KMS-11 (cell line): ENCODE data around the gene ZBTB5.

Experiments used
- H2AFZ ChIP-seq: fragments of 200-600 bp; sonication (generic); 2 replicates; pipeline ENCODE4 v1.6.1; 2016; ENCODE audit warnings: antibody characterized with exemption, mixed run types, low read depth
- H3K27ac ChIP-seq: fragments of 200-600 bp; sonication (generic); 2 replicates; pipeline ENCODE4 v1.6.1; 2016; ENCODE audit warnings: mild to moderate bottlenecking, mixed run types
- H3K27me3 ChIP-seq: fragments of 200-600 bp; sonication (generic); 2 replicates; pipeline ENCODE4 v1.6.1; 2017; ENCODE audit warnings: mild to moderate bottlenecking, low read depth, mixed run types, moderate library complexity; ENCODE audit not compliant: insufficient read depth
- H3K36me3 ChIP-seq: fragments of 200-600 bp; sonication (generic); 2 replicates; pipeline ENCODE4 v1.6.1; 2017; ENCODE audit warnings: mild to moderate bottlenecking, mixed run types; ENCODE audit not compliant: insufficient read depth
- H3K4me1 ChIP-seq: fragments of 200-600 bp; sonication (generic); 2 replicates; pipeline ENCODE4 v1.6.1; 2016; ENCODE audit warnings: mild to moderate bottlenecking, low read depth, mixed run types; ENCODE audit not compliant: poor library complexity, severe bottlenecking
- H3K4me2 ChIP-seq: fragments of 200-600 bp; sonication (generic); 2 replicates; pipeline ENCODE4 v1.7.0; 2016; ENCODE audit warnings: mild to moderate bottlenecking, mixed run types
- H3K4me3 ChIP-seq: fragments of 200-600 bp; sonication (generic); IDR thresholded peaks from 2 replicates; pipeline ENCODE4 v1.6.1; 2017; ENCODE audit warnings: low read depth, low read length, mixed read lengths; ENCODE audit not compliant: insufficient read depth
- H3K79me2 ChIP-seq: fragments of 200-600 bp; sonication (generic); 2 replicates; pipeline ENCODE4 v1.6.1; 2016; ENCODE audit warnings: low read depth, mixed run types; ENCODE audit not compliant: insufficient read depth
- H3K9ac ChIP-seq: fragments of 200-600 bp; sonication (generic); 2 replicates; pipeline ENCODE4 v1.6.1; 2016; ENCODE audit warnings: mild to moderate bottlenecking, mixed run types
- H4K20me1 ChIP-seq: fragments of 200-600 bp; sonication (generic); 2 replicates; pipeline ENCODE4 v1.6.1; 2016; ENCODE audit warnings: mild to moderate bottlenecking, mixed run types; ENCODE audit not compliant: insufficient read depth
- CTCF ChIP-seq: fragments of 200-600 bp; sonication (generic); conservative IDR thresholded peaks from 2 replicates; pipeline ENCODE4 v1.6.1; 2017; ENCODE audit warnings: low read depth, mild to moderate bottlenecking, antibody characterized with exemption, low read length, moderate library complexity, mixed read lengths

Gene ZBTB5

GRCh38 chr9:37444890-37445289 lies 20.4 kb downstream of the ZBTB5 start:
- H4K20me1 ChIP-seq, result no peaks in the 10 kb centered on the region
- H3K79me2 ChIP-seq, result no peaks in the 10 kb centered on the region; the same call in 1 of the 2 replicates
- H3K4me3 ChIP-seq, result no peak overlapping the region
- no peak overlapping the region for H2AFZ ChIP-seq
- no peak for TF ChIP-seq CTCF
- no peaks in the 10 kb centered on the region for H3K4me1 ChIP-seq
- no peak overlapping the region for H3K4me2 ChIP-seq
- no peaks in the 10 kb centered on the region for H3K27me3 ChIP-seq
- H3K27ac ChIP-seq, result no peak overlapping the region
- H3K9ac ChIP-seq, result no peak overlapping the region
- H3K36me3 ChIP-seq, result no peaks in the 10 kb centered on the region

GRCh38 chr9:37443566-37443965 lies 21.7 kb downstream of the ZBTB5 start:
- no peaks in the 10 kb centered on the region for H3K27me3 ChIP-seq
- H3K27ac ChIP-seq, result no peak overlapping the region
- H3K79me2 ChIP-seq, result no peaks in the 10 kb centered on the region; the same call in 1 of the 2 replicates
- no peak overlapping the region for H3K4me3 ChIP-seq
- H3K36me3 ChIP-seq, result no peaks in the 10 kb centered on the region
- no peaks in the 10 kb centered on the region for H4K20me1 ChIP-seq
- no peaks in the 10 kb centered on the region for H3K4me1 ChIP-seq
- no peak overlapping the region for H2AFZ ChIP-seq
- TF ChIP-seq CTCF, result no peak
- H3K9ac ChIP-seq, result no peak overlapping the region
- no peak overlapping the region for H3K4me2 ChIP-seq

- H3K27ac ChIP-seq, result no peak overlapping the region
- H2AFZ ChIP-seq, result no peak overlapping the region
- H3K4me2 ChIP-seq, result no peak overlapping the region
- no peak overlapping the region for H3K4me3 ChIP-seq
- H3K36me3 ChIP-seq, result no peaks in the 10 kb centered on the region
- no peak for TF ChIP-seq CTCF
- H4K20me1 ChIP-seq, result no peaks in the 10 kb centered on the region
- no peaks in the 10 kb centered on the region for H3K27me3 ChIP-seq
- H3K79me2 ChIP-seq, result no peaks in the 10 kb centered on the region; the same call in 1 of the 2 replicates
- H3K4me1 ChIP-seq, result no peaks in the 10 kb centered on the region
- no peak overlapping the region for H3K9ac ChIP-seq
These were observed 22.7 kb downstream of the ZBTB5 start for GRCh38 chr9:37442556-37442955.

GRCh38 chr9:37441776-37442370 lies 23.4 kb downstream of the ZBTB5 start:
- H3K4me2 ChIP-seq, result no peak overlapping the region
- H3K4me3 ChIP-seq, result no peak overlapping the region
- no peaks in the 10 kb centered on the region for H3K27me3 ChIP-seq
- no peak overlapping the region for H3K27ac ChIP-seq
- no peaks in the 10 kb centered on the region for H4K20me1 ChIP-seq
- no peaks in the 10 kb centered on the region for H3K4me1 ChIP-seq
- TF ChIP-seq CTCF, result no peak
- H3K36me3 ChIP-seq, result no peaks in the 10 kb centered on the region
- no peak overlapping the region for H3K9ac ChIP-seq
- no peak overlapping the region for H2AFZ ChIP-seq
- no peaks in the 10 kb centered on the region; the same call in 1 of the 2 replicates for H3K79me2 ChIP-seq
